ENCODE results near the gene RFNG.

RFNG gene

GRCh38 chr17:82050152-82050760 lies 1.4 kb downstream of the RFNG start:
- H3K27me3 ChIP-seq (replicated peaks; ENCODE audit: control insufficient read depth, insufficient read depth, low read length): no peaks in the 10 kb centered on the region
- peak; percentile 6 for DNase-seq (ENCODE audit: extremely low read depth, insufficient read length)
- peak overlapping the region; percentile 89; the same call in 1 of the 2 replicates for H3K4me3 ChIP-seq (replicated peaks; ENCODE audit: low read depth, low read length)
- no peak for TF ChIP-seq CTCF (IDR thresholded peaks at IDR 0.05; ENCODE audit: insufficient read depth, low read length, poor library complexity, severe bottlenecking)
- H3K36me3 ChIP-seq (ENCODE audit: control insufficient read depth, insufficient read depth, low read length): peaks cover 10% of the 10 kb centered on the region

GRCh38 chr17:82049521-82049971 lies 2.1 kb downstream of the RFNG start:
- TF ChIP-seq CTCF (IDR thresholded peaks at IDR 0.05; ENCODE audit: insufficient read depth, low read length, poor library complexity, severe bottlenecking): no peak
- H3K4me3 ChIP-seq (replicated peaks; ENCODE audit: low read depth, low read length): no peak overlapping the region
- no peaks in the 10 kb centered on the region for H3K27me3 ChIP-seq (replicated peaks; ENCODE audit: control insufficient read depth, insufficient read depth, low read length)
- DNase-seq (ENCODE audit: extremely low read depth, insufficient read length): peak; percentile 9
- peaks cover 5% of the 10 kb centered on the region for H3K36me3 ChIP-seq (ENCODE audit: control insufficient read depth, insufficient read depth, low read length)

GRCh38 chr17:82049106-82049505 lies 2.5 kb downstream of the RFNG start:
- TF ChIP-seq CTCF (IDR thresholded peaks at IDR 0.05; ENCODE audit: insufficient read depth, low read length, poor library complexity, severe bottlenecking): no peak
- H3K27me3 ChIP-seq (replicated peaks; ENCODE audit: control insufficient read depth, insufficient read depth, low read length): no peaks in the 10 kb centered on the region
- peaks cover 3% of the 10 kb centered on the region for H3K36me3 ChIP-seq (ENCODE audit: control insufficient read depth, insufficient read depth, low read length)
- DNase-seq (ENCODE audit: extremely low read depth, insufficient read length): no peak
- H3K4me3 ChIP-seq (replicated peaks; ENCODE audit: low read depth, low read length): no peak overlapping the region

GRCh38 chr17:82048571-82048971 lies 3.0 kb downstream of the RFNG start:
- no peak for TF ChIP-seq CTCF (IDR thresholded peaks at IDR 0.05; ENCODE audit: insufficient read depth, low read length, poor library complexity, severe bottlenecking)
- peak; percentile 10 for DNase-seq (ENCODE audit: extremely low read depth, insufficient read length)
- H3K4me3 ChIP-seq (replicated peaks; ENCODE audit: low read depth, low read length): no peak overlapping the region
- H3K27me3 ChIP-seq (replicated peaks; ENCODE audit: control insufficient read depth, insufficient read depth, low read length): no peaks in the 10 kb centered on the region
- peaks cover 2% of the 10 kb centered on the region for H3K36me3 ChIP-seq (ENCODE audit: control insufficient read depth, insufficient read depth, low read length)

GRCh38 chr17:82047914-82048570 lies 3.6 kb downstream of the RFNG start:
- DNase-seq (ENCODE audit: extremely low read depth, insufficient read length): no peak
- Histone ChIP-seq H3K4me3 (replicated peaks; ENCODE audit: low read depth, low read length) (no peak overlapping the region), H3K36me3 (ENCODE audit: control insufficient read depth, insufficient read depth, low read length) (peaks cover 2% of the 10 kb centered on the region), H3K27me3 (replicated peaks; ENCODE audit: control insufficient read depth, insufficient read depth, low read length) (no peaks in the 10 kb centered on the region)
- no peak for TF ChIP-seq CTCF (IDR thresholded peaks at IDR 0.05; ENCODE audit: insufficient read depth, low read length, poor library complexity, severe bottlenecking)

All from GM06990 (cell line).